ENCODE measurements around the gene PIM1.

DNA sequence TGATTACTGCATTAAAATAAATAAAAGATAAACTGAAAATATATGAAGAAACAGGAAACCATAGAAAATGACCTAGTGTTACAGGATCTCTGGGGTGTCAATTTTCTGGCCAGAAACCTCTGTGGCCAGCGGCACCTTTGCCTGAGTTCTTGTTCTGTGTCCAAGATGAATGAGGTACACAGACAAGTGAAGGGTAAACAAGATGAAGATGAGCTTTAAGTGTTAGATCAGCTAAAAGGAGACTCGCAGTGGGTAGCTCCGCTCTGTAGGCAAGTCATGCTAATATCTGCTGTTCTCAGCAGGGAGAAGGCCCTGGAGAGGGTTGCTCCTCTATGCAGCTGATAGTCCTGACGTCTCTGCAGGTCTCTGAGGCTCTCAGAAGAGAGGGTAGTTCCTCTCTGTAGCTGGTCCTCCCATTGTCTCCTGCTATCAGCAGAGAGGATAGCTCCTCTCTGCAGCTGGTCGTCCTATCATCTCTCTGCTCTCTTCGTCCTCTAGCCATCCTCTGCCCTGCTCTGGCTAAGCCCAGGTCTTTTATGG lies 51.7 kb downstream of the PIM1 start:
- TF ChIP-seq, protein P1, sequence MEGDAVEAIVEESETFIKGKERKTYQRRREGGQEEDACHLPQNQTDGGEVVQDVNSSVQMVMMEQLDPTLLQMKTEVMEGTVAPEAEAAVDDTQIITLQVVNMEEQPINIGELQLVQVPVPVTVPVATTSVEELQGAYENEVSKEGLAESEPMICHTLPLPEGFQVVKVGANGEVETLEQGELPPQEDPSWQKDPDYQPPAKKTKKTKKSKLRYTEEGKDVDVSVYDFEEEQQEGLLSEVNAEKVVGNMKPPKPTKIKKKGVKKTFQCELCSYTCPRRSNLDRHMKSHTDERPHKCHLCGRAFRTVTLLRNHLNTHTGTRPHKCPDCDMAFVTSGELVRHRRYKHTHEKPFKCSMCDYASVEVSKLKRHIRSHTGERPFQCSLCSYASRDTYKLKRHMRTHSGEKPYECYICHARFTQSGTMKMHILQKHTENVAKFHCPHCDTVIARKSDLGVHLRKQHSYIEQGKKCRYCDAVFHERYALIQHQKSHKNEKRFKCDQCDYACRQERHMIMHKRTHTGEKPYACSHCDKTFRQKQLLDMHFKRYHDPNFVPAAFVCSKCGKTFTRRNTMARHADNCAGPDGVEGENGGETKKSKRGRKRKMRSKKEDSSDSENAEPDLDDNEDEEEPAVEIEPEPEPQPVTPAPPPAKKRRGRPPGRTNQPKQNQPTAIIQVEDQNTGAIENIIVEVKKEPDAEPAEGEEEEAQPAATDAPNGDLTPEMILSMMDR (conservative IDR thresholded peaks at IDR 0.05 in 1 of 2, IDR thresholded peaks at IDR 0.05 in 1 of 2; ENCODE audit: extremely low read depth in 1 of 2, insufficient read depth in 1 of 2, low read depth in 1 of 2, low read length in 2 of 2), result no peak
- no peak for TF ChIP-seq EZH2 (IDR thresholded peaks at IDR 0.05; ENCODE audit: borderline replicate concordance, low read length)

Measured in mammary epithelial cell (primary cell).